ENCODE data around the gene ABCB8. TPM values are rescaled to one million over a fixed set of nuclear protein-coding genes. Genes with fewer than 3 reads are reported as not detected.

Gene ABCB8
- total RNA-seq, 4 donors from 2014 or later = 13.2 to 33.0 (median 18.8) TPM

- no peaks in the 10 kb centered on the region for H3K27me3 ChIP-seq
- peaks cover 8 to 80% (median 39%) of the 10 kb centered on the region in 3 donors for H3K4me1 ChIP-seq
- peak within 1 kb of the TSS; percentile 85 to 98 for H3K4me3 ChIP-seq
- H3K27ac ChIP-seq = peak within 1 kb of the TSS; percentile 80 to 98 (median 96)
- TF ChIP-seq POLR2A (IDR thresholded peaks at IDR 0.05) = peak; percentile 64 to 70
- peak; percentile 34 for TF ChIP-seq POLR2AphosphoS5 (IDR thresholded peaks at IDR 0.05)
- TF ChIP-seq EP300 (IDR thresholded peaks at IDR 0.05) = no peak
- ATAC-seq = peak; percentile 87
- H3K9me3 ChIP-seq = no peaks in the 10 kb centered on the region
- peaks cover 0 to 22% of the 10 kb centered on the region in 2 donors for H3K36me3 ChIP-seq
- no CpG with 5 or more reads among the region's 66 CpGs for WGBS, 2 donors (ENCODE audit: low coverage in 1 of 2)
These were observed 52.4 kb downstream of the ABCB8 start, which contains the start of gene FASTK for GRCh38 chr7:151080522-151081169. Gene FASTK, minus strand, starts transcription at chr7:151080809. Its CDS starts 43 bp downstream, at chr7:151080766.

DNA sequence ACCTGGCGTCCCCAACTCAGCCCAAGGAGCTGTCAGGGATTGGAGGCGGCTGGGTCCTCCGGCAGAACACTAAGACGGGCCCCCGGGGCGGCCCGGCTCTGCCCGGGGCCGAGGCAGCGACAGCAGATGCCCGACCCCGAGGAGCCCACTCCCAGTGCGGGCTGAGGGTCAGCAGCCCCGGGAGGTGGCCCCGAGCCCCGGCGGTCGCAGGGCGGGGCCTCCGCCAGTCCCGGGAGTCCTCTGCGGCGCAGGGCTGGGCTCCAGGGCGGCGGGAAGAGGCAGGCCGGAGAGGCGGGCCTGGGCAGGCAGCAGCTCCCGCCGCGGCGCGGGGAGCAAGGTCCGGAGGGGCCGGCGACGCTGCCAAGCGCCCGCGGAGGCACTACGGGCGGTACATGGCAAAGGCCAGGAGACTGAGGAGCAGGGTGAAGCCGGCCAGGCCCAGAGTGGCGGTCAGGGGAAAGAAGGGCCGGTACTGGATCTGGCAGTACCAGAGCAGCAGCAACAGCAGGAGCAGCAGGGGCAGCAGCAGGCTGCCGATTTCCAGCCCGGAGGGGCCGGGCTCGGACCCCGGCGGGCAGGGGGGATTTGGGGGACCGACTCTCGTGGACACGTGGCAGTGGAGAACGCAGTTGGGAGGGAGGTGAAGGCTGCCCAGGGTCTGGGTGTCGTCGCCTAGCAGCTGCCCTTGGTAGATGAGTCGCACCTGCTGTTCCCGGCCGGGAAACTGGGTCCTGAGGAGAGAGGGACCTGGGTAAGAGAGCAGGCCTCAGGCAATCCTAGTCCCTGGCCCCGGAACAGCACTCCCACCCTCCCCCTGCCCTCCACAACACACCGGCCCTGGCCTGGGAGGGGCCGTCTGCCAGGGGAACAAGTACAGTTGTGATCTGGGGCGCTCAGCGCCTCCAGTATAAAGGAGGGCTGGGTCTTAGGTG lies 53.2 kb downstream of the ABCB8 start:
- ATAC-seq = peak; percentile 0
- H3K4me3 ChIP-seq = peak overlapping the region; percentile 85 to 98
- H3K36me3 ChIP-seq = peaks cover 0 to 14% of the 10 kb centered on the region in 2 donors
- H3K4me1 ChIP-seq = peaks cover 8 to 83% (median 41%) of the 10 kb centered on the region in 3 donors
- 20 to 100% methylated on average over 1 to 15 of the region's 64 CpGs for WGBS, 2 donors (ENCODE audit: low coverage in 1 of 2)
- peak overlapping the region; percentile 79 to 98 (median 96) for H3K27ac ChIP-seq
- no peaks in the 10 kb centered on the region for H3K9me3 ChIP-seq
- no peaks in the 10 kb centered on the region for H3K27me3 ChIP-seq
- TF ChIP-seq, protein P1, sequence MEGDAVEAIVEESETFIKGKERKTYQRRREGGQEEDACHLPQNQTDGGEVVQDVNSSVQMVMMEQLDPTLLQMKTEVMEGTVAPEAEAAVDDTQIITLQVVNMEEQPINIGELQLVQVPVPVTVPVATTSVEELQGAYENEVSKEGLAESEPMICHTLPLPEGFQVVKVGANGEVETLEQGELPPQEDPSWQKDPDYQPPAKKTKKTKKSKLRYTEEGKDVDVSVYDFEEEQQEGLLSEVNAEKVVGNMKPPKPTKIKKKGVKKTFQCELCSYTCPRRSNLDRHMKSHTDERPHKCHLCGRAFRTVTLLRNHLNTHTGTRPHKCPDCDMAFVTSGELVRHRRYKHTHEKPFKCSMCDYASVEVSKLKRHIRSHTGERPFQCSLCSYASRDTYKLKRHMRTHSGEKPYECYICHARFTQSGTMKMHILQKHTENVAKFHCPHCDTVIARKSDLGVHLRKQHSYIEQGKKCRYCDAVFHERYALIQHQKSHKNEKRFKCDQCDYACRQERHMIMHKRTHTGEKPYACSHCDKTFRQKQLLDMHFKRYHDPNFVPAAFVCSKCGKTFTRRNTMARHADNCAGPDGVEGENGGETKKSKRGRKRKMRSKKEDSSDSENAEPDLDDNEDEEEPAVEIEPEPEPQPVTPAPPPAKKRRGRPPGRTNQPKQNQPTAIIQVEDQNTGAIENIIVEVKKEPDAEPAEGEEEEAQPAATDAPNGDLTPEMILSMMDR (IDR thresholded peaks at IDR 0.05) = no peak
- TF ChIP-seq POLR2A (IDR thresholded peaks at IDR 0.05) (no peak), EP300 (IDR thresholded peaks at IDR 0.05) (no peak), POLR2AphosphoS5 (IDR thresholded peaks at IDR 0.05) (no peak)

GRCh38 chr7:151082141-151083070 lies 54.2 kb downstream of the ABCB8 start:
- Histone ChIP-seq H3K27me3 (no peaks in the 10 kb centered on the region), H3K27ac (peak overlapping the region; percentile 79 to 98 (median 96)), H3K4me1 (peaks cover 8 to 79% (median 41%) of the 10 kb centered on the region in 3 donors), H3K4me3 (peak overlapping the region; percentile 81 to 98), H3K36me3 (peaks cover 0 to 4% of the 10 kb centered on the region in 2 donors), H3K9me3 (no peaks in the 10 kb centered on the region)
- ATAC-seq = no peak
- WGBS, 2 donors (ENCODE audit: low coverage in 1 of 2) = 8 to 44% methylated on average over 2 to 21 of the region's 42 CpGs
- TF ChIP-seq POLR2A (IDR thresholded peaks at IDR 0.05) (no peak), EP300 (IDR thresholded peaks at IDR 0.05) (no peak), POLR2AphosphoS5 (IDR thresholded peaks at IDR 0.05) (no peak)
- TF ChIP-seq, protein P1 (IDR thresholded peaks at IDR 0.05) = no peak

- Histone ChIP-seq H3K4me3 (peak within 1 kb of the TSS; percentile 81 to 98), H3K36me3 (no peaks in the 10 kb centered on the region), H3K4me1 (peaks cover 12 to 79% (median 47%) of the 10 kb centered on the region in 3 donors), H3K27ac (peak within 1 kb of the TSS; percentile 79 to 98 (median 96)), H3K9me3 (no peaks in the 10 kb centered on the region), H3K27me3 (no peaks in the 10 kb centered on the region)
- TF ChIP-seq EP300 (IDR thresholded peaks at IDR 0.05) (no peak), POLR2A (IDR thresholded peaks at IDR 0.05) (peak; percentile 54 to 57), POLR2AphosphoS5 (IDR thresholded peaks at IDR 0.05) (no peak)
- TF ChIP-seq, protein P1 (IDR thresholded peaks at IDR 0.05) = peak in 2 of 4 experiments; percentile 3 to 20
- ATAC-seq = peak; percentile 38
- 3% methylated on average over 7 of the region's 69 CpGs; no CpG with 5 or more reads in 1 of the 2 donors for WGBS, 2 donors (ENCODE audit: low coverage in 1 of 2)
These were observed 55.0 kb downstream of the ABCB8 start, which contains the start of gene TMUB1 for GRCh38 chr7:151083071-151083823. Gene TMUB1, minus strand, starts transcription at chr7:151083493. Its CDS starts 930 bp downstream, at chr7:151082563.
